ENCODE data around the gene TMUB1.
"Not testable (repeated sequence)": the region's sequence is repeated elsewhere in the genome, so short reads cannot be mapped to it uniquely, and the experiment has no call there.

TMUB1 gene

GRCh38 chr7:151056666-151057505 is 26.4 kb downstream of the TMUB1 start:
- DNase-seq (ENCODE audit: low read depth, low spot score) = no peak

- DNase-seq (ENCODE audit: low read depth, low spot score) = no peak
Observed at GRCh38 chr7:151056283-151056665, 27.0 kb downstream of the TMUB1 start.

- DNase-seq (ENCODE audit: low read depth, low spot score) = no peak
Observed at GRCh38 chr7:151053751-151054150, 29.5 kb downstream of the TMUB1 start.

GRCh38 chr7:151053096-151053495 is 30.2 kb downstream of the TMUB1 start:
- no peak for DNase-seq (ENCODE audit: low read depth, low spot score)

GRCh38 chr7:151051108-151051507 is 32.2 kb downstream of the TMUB1 start:
- peak; percentile 63 for DNase-seq (ENCODE audit: low read depth, low spot score)

- DNase-seq (ENCODE audit: low read depth, low spot score) = no peak
Observed at GRCh38 chr7:151048911-151049463, 34.3 kb downstream of the TMUB1 start.

GRCh38 chr7:151047976-151048815 is 35.1 kb downstream of the TMUB1 start, which contains the start of gene ASIC3:
ASIC3 (plus strand) TSS chr7:151048531; CDS start chr7:151048886, 355 bp downstream.
- DNase-seq (ENCODE audit: low read depth, low spot score) = no peak

- no peak for DNase-seq (ENCODE audit: low read depth, low spot score)
Observed at GRCh38 chr7:151046603-151047573, 36.4 kb downstream of the TMUB1 start.

GRCh38 chr7:151045967-151046366 is 37.3 kb downstream of the TMUB1 start:
- no peak for DNase-seq (ENCODE audit: low read depth, low spot score)

GRCh38 chr7:151045262-151045661 is 38.0 kb downstream of the TMUB1 start:
- no peak for DNase-seq (ENCODE audit: low read depth, low spot score)

GRCh38 chr7:151043959-151044358 is 39.3 kb downstream of the TMUB1 start:
- no peak for DNase-seq (ENCODE audit: low read depth, low spot score)

- not testable (repeated sequence) for DNase-seq (ENCODE audit: low read depth, low spot score)
Observed at GRCh38 chr7:151043449-151043848, 39.8 kb downstream of the TMUB1 start.

GRCh38 chr7:151040616-151041375 is 42.5 kb downstream of the TMUB1 start:
- DNase-seq (ENCODE audit: low read depth, low spot score) = no peak

GRCh38 chr7:151039850-151040548 is 43.3 kb downstream of the TMUB1 start:
- no peak for DNase-seq (ENCODE audit: low read depth, low spot score)

- peak; percentile 63 for DNase-seq (ENCODE audit: low read depth, low spot score)
Observed at GRCh38 chr7:151038951-151039849, 44.1 kb downstream of the TMUB1 start.

- no peak for DNase-seq (ENCODE audit: low read depth, low spot score)
Observed at GRCh38 chr7:151035902-151036301, 47.4 kb downstream of the TMUB1 start.

- DNase-seq (ENCODE audit: low read depth, low spot score) = no peak
Observed at GRCh38 chr7:151035026-151035717, 48.1 kb downstream of the TMUB1 start.

Measured in brain pericyte (primary cell).